Fibroblast of the aortic adventitia (primary cell): Measurements from ENCODE around the gene MOV10. TPM values are rescaled to one million over a fixed set of nuclear protein-coding genes. Genes with fewer than 3 reads are reported as not detected.
"Not testable (repeated sequence)": the region's sequence is repeated elsewhere in the genome, so short reads cannot be mapped to it uniquely, and the experiment has no call there.

Source experiments
- DNase-seq: peaks from one replicate; pipeline ENCODE4 v3.0.0-alpha.2; 2010; ENCODE audit warnings: low read depth
- H3K4me3 ChIP-seq: 2 replicates; pipeline ENCODE4 v1.5.1; 2011; ENCODE audit warnings: low read depth, mild to moderate bottlenecking, control low read depth, low read length, moderate library complexity
- total RNA-seq: library from RNA; depleted of rRNA; stranded (reverse); fragments of >200 nt; gene quantifications from 2 replicates; pipeline ENCODE4 v1.2.3, GENCODE V29; 2012; ENCODE audit warnings: low replicate concordance
- TF ChIP-seq, protein P1 (sequence below): IDR thresholded peaks from 2 replicates; pipeline ENCODE4 v1.5.1; 2011; ENCODE audit warnings: mild to moderate bottlenecking, low read length, control low read depth, inconsistent platforms; ENCODE audit not compliant: insufficient read depth

Gene MOV10
- total RNA-seq, 1 donor, result 31.5 TPM

DNA sequence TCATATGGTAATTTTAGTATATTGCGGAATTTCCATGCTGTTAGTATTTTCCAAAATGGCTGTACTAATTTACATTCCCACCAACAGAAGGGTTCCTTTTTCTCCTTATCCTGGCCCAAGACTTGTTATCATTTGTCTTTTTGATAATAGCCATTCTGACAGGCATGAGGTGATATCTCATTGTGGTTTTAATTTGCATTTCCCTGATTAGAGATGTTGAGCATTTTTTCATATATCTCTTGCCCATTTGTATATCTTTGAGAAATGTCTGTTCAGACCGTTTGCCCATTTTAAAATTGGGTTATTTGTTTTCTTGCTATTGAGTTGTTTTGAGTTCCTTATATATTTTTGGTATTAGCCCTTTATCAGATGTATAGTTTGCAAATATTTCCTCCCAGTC lies 40.8 kb upstream of the MOV10 start:
- no peak overlapping the region for H3K4me3 ChIP-seq
- no peak for DNase-seq
- TF ChIP-seq, protein P1, sequence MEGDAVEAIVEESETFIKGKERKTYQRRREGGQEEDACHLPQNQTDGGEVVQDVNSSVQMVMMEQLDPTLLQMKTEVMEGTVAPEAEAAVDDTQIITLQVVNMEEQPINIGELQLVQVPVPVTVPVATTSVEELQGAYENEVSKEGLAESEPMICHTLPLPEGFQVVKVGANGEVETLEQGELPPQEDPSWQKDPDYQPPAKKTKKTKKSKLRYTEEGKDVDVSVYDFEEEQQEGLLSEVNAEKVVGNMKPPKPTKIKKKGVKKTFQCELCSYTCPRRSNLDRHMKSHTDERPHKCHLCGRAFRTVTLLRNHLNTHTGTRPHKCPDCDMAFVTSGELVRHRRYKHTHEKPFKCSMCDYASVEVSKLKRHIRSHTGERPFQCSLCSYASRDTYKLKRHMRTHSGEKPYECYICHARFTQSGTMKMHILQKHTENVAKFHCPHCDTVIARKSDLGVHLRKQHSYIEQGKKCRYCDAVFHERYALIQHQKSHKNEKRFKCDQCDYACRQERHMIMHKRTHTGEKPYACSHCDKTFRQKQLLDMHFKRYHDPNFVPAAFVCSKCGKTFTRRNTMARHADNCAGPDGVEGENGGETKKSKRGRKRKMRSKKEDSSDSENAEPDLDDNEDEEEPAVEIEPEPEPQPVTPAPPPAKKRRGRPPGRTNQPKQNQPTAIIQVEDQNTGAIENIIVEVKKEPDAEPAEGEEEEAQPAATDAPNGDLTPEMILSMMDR, result no peak

DNA sequence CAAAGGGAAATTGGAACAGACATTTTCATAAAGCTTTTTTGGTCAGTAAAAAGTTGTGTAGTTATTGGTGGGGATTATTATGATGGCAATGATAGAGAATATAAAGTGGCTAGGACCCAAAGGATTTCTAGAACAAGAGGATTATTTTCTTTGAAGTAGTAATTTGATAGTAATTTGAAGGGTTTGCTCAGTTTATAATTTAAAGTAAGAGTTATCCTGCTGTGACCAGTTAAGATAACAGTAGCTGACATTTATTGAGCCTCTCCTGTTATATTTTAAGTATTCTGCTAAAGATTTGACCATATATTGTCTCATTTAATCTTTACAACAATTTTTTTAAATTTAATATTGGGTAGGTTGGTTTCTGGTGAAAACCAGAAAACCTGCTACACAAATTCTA lies 40.1 kb upstream of the MOV10 start:
- H3K4me3 ChIP-seq, result no peak overlapping the region
- DNase-seq, result no peak
- TF ChIP-seq, protein P1, result no peak

DNA sequence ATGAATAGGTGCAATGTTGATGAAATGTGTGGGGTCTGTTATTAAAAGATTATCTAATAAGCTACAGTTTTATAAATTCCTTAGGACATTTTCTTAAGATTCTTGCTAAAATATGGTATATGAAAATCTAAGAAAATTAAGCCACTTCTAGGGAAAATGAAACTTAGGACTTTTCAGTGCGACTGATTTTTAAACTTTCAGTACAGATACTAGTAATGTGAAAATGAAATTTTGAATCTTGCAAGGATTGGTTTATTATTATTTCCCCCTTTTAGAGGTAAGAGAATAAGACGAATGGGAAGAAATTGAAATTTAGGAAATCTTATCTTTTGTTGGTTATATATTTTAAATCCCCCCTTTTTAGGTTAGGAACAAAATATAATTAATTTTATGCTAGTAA lies 38.4 kb upstream of the MOV10 start:
- TF ChIP-seq, protein P1, result no peak
- H3K4me3 ChIP-seq, result no peak overlapping the region

DNA sequence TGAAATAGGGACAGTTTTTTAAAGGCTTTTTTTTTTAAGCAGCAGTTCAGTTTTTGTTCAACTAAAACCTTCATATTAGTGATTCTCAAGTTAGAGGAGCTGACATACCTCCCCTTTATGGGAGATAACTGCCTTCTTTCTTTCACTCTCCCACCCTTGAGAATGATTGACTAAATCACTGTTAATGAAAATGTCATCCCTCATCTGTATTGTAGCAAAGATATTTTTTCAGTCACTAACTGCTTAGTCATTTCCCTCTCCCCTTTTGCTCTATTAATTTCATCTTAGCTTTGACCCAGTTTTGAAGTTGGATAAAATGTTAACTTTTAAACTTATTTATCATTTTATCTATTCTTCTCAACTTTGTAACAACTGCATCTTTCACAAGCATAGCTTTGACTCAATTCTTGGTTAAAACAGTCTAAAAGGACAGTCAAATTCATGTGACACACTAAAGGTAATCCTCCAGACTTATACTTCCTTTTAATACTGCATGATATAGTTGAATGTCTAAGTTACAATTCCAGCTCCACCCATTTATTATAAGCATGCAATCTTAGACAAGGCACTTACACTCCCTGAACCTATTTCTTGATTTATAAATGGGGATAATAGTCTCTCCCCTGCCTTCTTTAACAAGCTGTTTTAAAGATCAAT lies 37.7 kb upstream of the MOV10 start:
- no peak for DNase-seq
- TF ChIP-seq, protein P1, result no peak
- no peak overlapping the region for H3K4me3 ChIP-seq

More for the DNA sequence above, 38.4 kb upstream of the MOV10 start:
- no peak for DNase-seq

DNA sequence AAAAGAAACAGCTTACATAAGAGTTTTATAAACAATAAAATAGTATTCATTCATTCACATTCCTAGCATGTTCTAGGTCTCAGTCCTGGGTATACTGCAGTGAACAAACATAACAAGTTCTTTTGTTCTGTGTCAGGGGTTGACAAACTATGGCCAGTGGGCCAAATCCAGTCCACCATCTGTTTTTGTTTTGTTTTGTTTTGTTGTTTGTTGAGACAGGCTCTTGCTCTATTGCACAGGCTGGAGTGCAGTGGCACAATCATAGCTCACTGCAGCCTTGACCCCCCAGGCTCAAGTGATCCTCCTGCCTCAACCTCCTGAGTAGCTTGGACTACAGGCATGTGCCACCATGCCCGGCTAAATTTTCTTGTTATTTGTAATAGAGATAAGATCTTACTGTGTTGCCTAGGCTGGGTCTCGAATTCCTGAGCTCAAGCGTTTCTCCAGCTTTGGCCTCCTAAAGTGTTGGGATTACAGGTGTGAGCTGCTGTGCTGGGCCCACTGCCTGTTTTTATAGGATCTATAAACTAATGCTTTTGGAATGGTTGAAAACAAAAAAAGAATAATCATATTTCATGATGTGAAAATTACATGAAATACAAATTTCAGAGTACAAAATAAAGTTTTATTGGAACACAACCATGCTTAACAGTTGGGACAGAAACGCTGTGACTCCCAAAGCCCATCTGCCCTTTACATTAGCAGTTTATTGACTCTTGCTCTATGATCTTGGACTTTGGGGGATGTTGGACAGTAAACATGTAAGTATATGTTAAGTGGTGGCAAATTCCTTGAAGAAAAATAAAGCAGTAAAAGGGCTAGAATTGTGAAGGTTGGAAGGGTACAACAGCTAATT lies 37.0 kb upstream of the MOV10 start:
- H3K4me3 ChIP-seq, result no peak overlapping the region
- peak; percentile 42 for DNase-seq

DNA sequence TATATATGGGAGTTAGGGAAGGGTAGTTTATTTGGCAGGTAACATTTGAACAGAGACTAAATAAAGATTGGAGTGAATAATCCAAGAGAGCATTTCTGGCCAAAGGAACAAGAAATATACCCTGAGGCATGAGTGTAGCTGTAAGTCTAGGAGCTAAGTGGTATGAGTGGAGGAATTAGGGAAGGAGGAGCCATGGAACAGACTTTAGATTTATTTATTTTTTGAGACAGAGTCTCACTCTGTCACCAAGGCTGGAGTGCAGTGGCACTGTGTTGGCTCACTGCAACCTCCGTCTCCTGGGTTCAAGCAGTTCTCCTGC lies 36.4 kb upstream of the MOV10 start:
- no peak overlapping the region for H3K4me3 ChIP-seq
- TF ChIP-seq, protein P1, result no peak
- DNase-seq, result no peak

More for the DNA sequence above, 37.0 kb upstream of the MOV10 start:
- TF ChIP-seq, protein P1, result no peak

DNA sequence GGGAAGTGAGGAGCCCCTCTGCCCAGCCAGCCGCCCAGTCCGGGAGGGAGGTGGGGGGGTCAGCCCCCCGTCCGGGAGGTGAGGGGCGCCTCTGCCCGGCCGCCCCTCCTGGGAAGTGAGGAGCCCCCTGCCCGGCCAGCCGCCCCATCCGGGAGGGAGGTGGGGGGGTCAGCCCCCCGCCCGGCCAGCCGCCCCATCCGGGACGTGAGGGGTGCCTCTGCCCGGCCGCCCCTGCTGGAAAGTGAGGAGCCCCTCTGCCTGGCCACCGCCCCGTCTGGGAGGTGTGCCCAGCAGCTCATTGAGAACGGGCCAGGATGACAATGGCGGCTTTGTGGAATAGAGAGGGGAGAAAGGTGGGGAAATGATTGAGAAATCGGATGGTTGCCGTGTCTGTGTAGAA lies 34.0 kb upstream of the MOV10 start:
- DNase-seq, H3K4me3 ChIP-seq: not testable (repeated sequence)
